Keratinocyte (primary cell): ENCODE measurements around the gene BABAM2. TPM values are rescaled to one million over a fixed set of nuclear protein-coding genes. Genes with fewer than 3 reads are reported as not detected.

Source experiments
- DNase-seq: peaks from one replicate; pipeline ENCODE4 v3.0.0-alpha.2; 2011; ENCODE audit warnings: low read depth, missing footprints, low spot score
- FAIRE-seq: peaks from 2 replicates; lab custom pipeline; 2011; peaks lifted over from hg19 to GRCh38; lab: Jason Lieb, UNC
- H2AFZ ChIP-seq: 2 replicates; pipeline ENCODE4 v1.6.0; 2012; ENCODE audit warnings: low read length, control low read depth, inconsistent platforms; ENCODE audit not compliant: control insufficient read depth
- H3K27ac ChIP-seq: 2 replicates; pipeline ENCODE4 v1.5.1; 2011; ENCODE audit warnings: low read length; ENCODE audit not compliant: control insufficient read depth, insufficient read depth
- H3K27me3 ChIP-seq: 3 replicates; pipeline ENCODE4 v1.6.0; 2011; ENCODE audit warnings: low read length; ENCODE audit not compliant: control insufficient read depth, insufficient read depth; ENCODE audit errors: extremely low read depth
- H3K36me3 ChIP-seq, 2 experiments: 2 replicates in 1 of 2; 3 replicates in 1 of 2; pipeline ENCODE4 v1.5.1; 2011; ENCODE audit warnings: low read length in 2 of 2, mild to moderate bottlenecking in 1 of 2; ENCODE audit not compliant: control insufficient read depth in 2 of 2, insufficient read depth in 2 of 2; ENCODE audit errors: extremely low read depth in 1 of 2
- H3K4me1 ChIP-seq: 3 replicates; pipeline ENCODE4 v1.5.1; 2011; ENCODE audit warnings: low read length; ENCODE audit not compliant: control insufficient read depth, insufficient read depth; ENCODE audit errors: extremely low read depth
- H3K4me2 ChIP-seq: 3 replicates; pipeline ENCODE4 v1.6.0; 2011; ENCODE audit warnings: low read depth, low read length; ENCODE audit not compliant: control insufficient read depth, insufficient read depth; ENCODE audit errors: extremely low read depth
- H3K4me3 ChIP-seq, 3 experiments: fragments of 200-600 bp in 1 of 3; sonication (generic) in 1 of 3; 2 replicates in 2 of 3; 3 replicates in 1 of 3; pipeline ENCODE4 v1.5.1; 2011 to 2016; ENCODE audit warnings: low read length in 3 of 3, mild to moderate bottlenecking in 3 of 3, control low read depth in 2 of 3, inconsistent platforms in 1 of 3, low read depth in 1 of 3, mixed read lengths in 1 of 3, mixed run types in 1 of 3, moderate library complexity in 1 of 3; ENCODE audit not compliant: control insufficient read depth in 2 of 3, insufficient read depth in 2 of 3; ENCODE audit errors: extremely low read depth in 1 of 3
- H3K79me2 ChIP-seq: 2 replicates; pipeline ENCODE4 v1.6.0; 2012; ENCODE audit warnings: low read length; ENCODE audit not compliant: control insufficient read depth, insufficient read depth
- H3K9ac ChIP-seq: 3 replicates; pipeline ENCODE4 v1.6.0; 2011; ENCODE audit warnings: low read length; ENCODE audit not compliant: control insufficient read depth, insufficient read depth; ENCODE audit errors: extremely low read depth
- H3K9me1 ChIP-seq: 3 replicates; pipeline ENCODE4 v1.6.0; 2011; ENCODE audit warnings: low read length; ENCODE audit not compliant: control insufficient read depth, insufficient read depth; ENCODE audit errors: extremely low read depth
- H3K9me3 ChIP-seq: 2 replicates; pipeline ENCODE4 v1.5.1; 2012; ENCODE audit warnings: low read depth, low read length; ENCODE audit not compliant: control insufficient read depth
- H4K20me1 ChIP-seq: 3 replicates; pipeline ENCODE4 v1.6.0; 2011; ENCODE audit warnings: low read length; ENCODE audit not compliant: control insufficient read depth, insufficient read depth; ENCODE audit errors: extremely low read depth
- EZH2 ChIP-seq: IDR thresholded peaks from one replicate; pipeline ENCODE4 v1.6.1; 2012; ENCODE audit warnings: inconsistent platforms, mild to moderate bottlenecking, low read length, moderate library complexity
- dilution Hi-C: fragments of 300-500 bp; cut with MboI; formaldehyde crosslinking; loops from one replicate; pipeline ENCODE4 v1.7.0; 2020; ENCODE audit warnings: low sequenced_read_pairs; ENCODE audit not compliant: extremely low pct_ligation_motif_present
- polyA plus RNA-seq, 5 experiments: library from polyadenylated mRNA; depleted of rRNA in 3 of 5; stranded (reverse) in 3 of 5; stranded (forward) in 1 of 5; unstranded in 1 of 5; fragments of >200 nt; gene quantifications; 1 replicate in 1 of 5; 2 replicates in 3 of 5; 3 replicates in 1 of 5; pipeline versions ENCODE4 v1.2.1 to v1.2.3, GENCODE V29; 2011 to 2012; ENCODE audit warnings: missing spikeins in 2 of 5, low read depth in 1 of 5, low replicate concordance in 1 of 5
- TF ChIP-seq, protein P1 (sequence below), 3 experiments: IDR thresholded peaks in 1 of 3; conservative IDR thresholded peaks in 1 of 3; optimal IDR thresholded peaks in 1 of 3; 2 replicates in 2 of 3; 3 replicates in 1 of 3; pipeline versions ENCODE3 to v1.5.1; 2011; ENCODE audit warnings: low read length in 3 of 3, mild to moderate bottlenecking in 3 of 3, moderate library complexity in 2 of 3, control low read depth in 1 of 3, inconsistent platforms in 1 of 3; ENCODE audit not compliant: insufficient read depth in 2 of 3; ENCODE audit errors: extremely low read depth in 1 of 3

Gene BABAM2
- polyA plus RNA-seq, 1 donor (not counting 4 experiments of a cell fraction or from before 2014, with no cell fraction given) = 29.8 TPM

DNA sequence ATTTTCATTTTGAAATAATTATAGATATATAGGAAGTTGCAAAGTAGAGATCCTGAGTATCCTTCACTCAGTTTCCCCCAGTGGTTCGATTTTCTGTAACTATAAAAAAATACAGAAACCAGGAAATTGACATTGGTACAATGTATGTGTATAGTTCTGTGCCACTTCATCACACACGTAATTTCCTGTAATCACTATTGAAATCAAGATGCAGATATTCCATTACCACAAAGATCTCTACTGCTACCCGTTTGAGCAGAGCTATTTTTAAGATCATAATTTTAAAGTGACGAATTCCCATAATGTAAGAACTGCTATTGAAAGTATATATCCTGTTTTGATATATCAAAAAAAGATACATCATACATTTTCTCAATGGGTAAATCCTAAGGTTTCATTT, 142.3 kb downstream of the BABAM2 start:
- H3K4me2 ChIP-seq = no peak overlapping the region
- H3K36me3 ChIP-seq = no peaks in the 10 kb centered on the region
- TF ChIP-seq EZH2 = no peak
- no peaks in the 10 kb centered on the region for H3K27me3 ChIP-seq
- no peaks in the 10 kb centered on the region for H3K79me2 ChIP-seq
- H3K27ac ChIP-seq = no peak overlapping the region
- H3K4me3 ChIP-seq = no peak overlapping the region
- no peaks in the 10 kb centered on the region for H3K9me3 ChIP-seq
- DNase-seq = no peak
- no peaks in the 10 kb centered on the region for H4K20me1 ChIP-seq
- dilution Hi-C loops = no loop called here
- no peak for FAIRE-seq
- no peaks in the 10 kb centered on the region for H3K9me1 ChIP-seq
- H2AFZ ChIP-seq = no peak overlapping the region
- H3K4me1 ChIP-seq = no peaks in the 10 kb centered on the region
- H3K9ac ChIP-seq = no peak overlapping the region

DNA sequence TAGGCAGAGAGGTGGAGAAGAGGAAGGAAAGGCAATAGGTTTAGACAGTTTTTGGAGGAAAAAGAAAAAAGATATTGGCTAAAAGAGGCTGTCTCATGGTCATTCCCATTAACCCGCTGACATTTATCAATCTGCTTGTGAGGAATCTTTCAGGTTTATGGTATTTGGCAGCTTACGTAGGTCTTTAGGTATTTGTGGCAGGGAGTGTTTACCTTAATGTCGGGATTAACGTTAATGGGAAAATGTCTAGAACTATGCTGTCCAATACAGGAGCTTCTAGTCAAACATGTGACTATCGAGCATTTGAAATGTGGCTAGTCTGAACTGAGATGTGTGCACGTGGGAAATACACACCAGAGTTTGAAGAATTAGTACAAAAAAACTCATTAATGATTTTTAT, 144.2 kb downstream of the BABAM2 start:
- H3K4me1 ChIP-seq = no peaks in the 10 kb centered on the region
- FAIRE-seq = no peak
- no peak overlapping the region for H3K4me2 ChIP-seq
- no peaks in the 10 kb centered on the region for H3K9me1 ChIP-seq
- no peak overlapping the region for H3K27ac ChIP-seq
- no peaks in the 10 kb centered on the region for H3K9me3 ChIP-seq
- no peaks in the 10 kb centered on the region for H3K27me3 ChIP-seq
- no peak for TF ChIP-seq EZH2
- TF ChIP-seq, protein P1, sequence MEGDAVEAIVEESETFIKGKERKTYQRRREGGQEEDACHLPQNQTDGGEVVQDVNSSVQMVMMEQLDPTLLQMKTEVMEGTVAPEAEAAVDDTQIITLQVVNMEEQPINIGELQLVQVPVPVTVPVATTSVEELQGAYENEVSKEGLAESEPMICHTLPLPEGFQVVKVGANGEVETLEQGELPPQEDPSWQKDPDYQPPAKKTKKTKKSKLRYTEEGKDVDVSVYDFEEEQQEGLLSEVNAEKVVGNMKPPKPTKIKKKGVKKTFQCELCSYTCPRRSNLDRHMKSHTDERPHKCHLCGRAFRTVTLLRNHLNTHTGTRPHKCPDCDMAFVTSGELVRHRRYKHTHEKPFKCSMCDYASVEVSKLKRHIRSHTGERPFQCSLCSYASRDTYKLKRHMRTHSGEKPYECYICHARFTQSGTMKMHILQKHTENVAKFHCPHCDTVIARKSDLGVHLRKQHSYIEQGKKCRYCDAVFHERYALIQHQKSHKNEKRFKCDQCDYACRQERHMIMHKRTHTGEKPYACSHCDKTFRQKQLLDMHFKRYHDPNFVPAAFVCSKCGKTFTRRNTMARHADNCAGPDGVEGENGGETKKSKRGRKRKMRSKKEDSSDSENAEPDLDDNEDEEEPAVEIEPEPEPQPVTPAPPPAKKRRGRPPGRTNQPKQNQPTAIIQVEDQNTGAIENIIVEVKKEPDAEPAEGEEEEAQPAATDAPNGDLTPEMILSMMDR (optimal IDR thresholded peaks at IDR 0.05 in 1 of 3, IDR thresholded peaks at IDR 0.05 in 1 of 3, conservative IDR thresholded peaks at IDR 0.05 in 1 of 3; ENCODE audit: extremely low read depth in 1 of 3, insufficient read depth in 2 of 3, low read length in 3 of 3) = no peak
- no peak overlapping the region for H3K9ac ChIP-seq
- no peak overlapping the region for H3K4me3 ChIP-seq
- dilution Hi-C loops = no loop called here
- H2AFZ ChIP-seq = no peak overlapping the region
- no peaks in the 10 kb centered on the region for H3K36me3 ChIP-seq
- no peaks in the 10 kb centered on the region for H3K79me2 ChIP-seq
- DNase-seq = no peak
- H4K20me1 ChIP-seq = no peaks in the 10 kb centered on the region

DNA sequence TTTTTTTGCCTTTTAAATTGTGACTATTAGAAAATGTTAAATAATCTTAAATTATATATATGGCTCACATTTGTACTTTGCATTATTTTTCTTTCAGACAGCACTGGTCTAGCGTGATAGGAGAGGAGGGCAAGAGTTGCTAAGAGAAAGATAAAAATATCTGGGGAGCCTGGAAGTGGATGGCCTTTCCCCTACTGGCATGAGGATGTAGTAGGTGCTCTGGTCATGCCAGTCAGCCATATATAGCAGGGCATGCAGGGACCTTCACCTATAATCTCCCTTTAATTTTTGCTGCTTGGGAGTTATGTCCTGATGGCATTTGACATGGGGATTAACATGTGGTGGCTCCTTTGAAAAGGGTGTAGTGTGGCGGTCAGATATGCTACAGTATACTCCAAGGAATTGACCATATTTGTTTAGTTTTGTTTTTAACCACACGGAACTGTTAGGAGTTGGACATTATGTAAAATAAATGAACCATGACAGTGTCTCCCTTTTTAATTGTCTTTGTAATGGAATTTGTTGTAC, 144.7 kb downstream of the BABAM2 start:
- FAIRE-seq (no peak), DNase-seq (no peak)
- TF ChIP-seq, protein P1 (optimal IDR thresholded peaks at IDR 0.05 in 1 of 3, IDR thresholded peaks at IDR 0.05 in 1 of 3, conservative IDR thresholded peaks at IDR 0.05 in 1 of 3; ENCODE audit: extremely low read depth in 1 of 3, insufficient read depth in 2 of 3, low read length in 3 of 3) = no peak
- no peak for TF ChIP-seq EZH2
- no peak overlapping the region for H3K9ac ChIP-seq
- no peak overlapping the region for H3K4me3 ChIP-seq
- no peaks in the 10 kb centered on the region for H3K36me3 ChIP-seq
- H3K79me2 ChIP-seq = no peaks in the 10 kb centered on the region
- H3K4me1 ChIP-seq = no peaks in the 10 kb centered on the region
- no peak overlapping the region for H3K27ac ChIP-seq
- no peak overlapping the region for H2AFZ ChIP-seq
- H3K9me3 ChIP-seq = no peaks in the 10 kb centered on the region
- H3K4me2 ChIP-seq = no peak overlapping the region
- H4K20me1 ChIP-seq = no peaks in the 10 kb centered on the region
- no peaks in the 10 kb centered on the region for H3K9me1 ChIP-seq
- dilution Hi-C loops = no loop called here
- no peaks in the 10 kb centered on the region for H3K27me3 ChIP-seq
